ENCODE results near the gene NPTXR.

The NPTXR gene

GRCh38 chr22:38852522-38852921 lies 8.7 kb upstream of the NPTXR start:
- DNase-seq (ENCODE audit: low read depth in 3 of 3): no peak

- DNase-seq (ENCODE audit: low read depth in 3 of 3): no peak
Measured at GRCh38 chr22:38850941-38851849, 7.4 kb upstream of the NPTXR start.

GRCh38 chr22:38850399-38850798 lies 6.6 kb upstream of the NPTXR start:
- DNase-seq (ENCODE audit: low read depth in 3 of 3): no peak

- no peak for DNase-seq (ENCODE audit: low read depth in 3 of 3)
Measured at GRCh38 chr22:38849811-38850210, 6.0 kb upstream of the NPTXR start.

GRCh38 chr22:38846412-38846811 lies 2.6 kb upstream of the NPTXR start:
- no peak for DNase-seq (ENCODE audit: low read depth in 3 of 3)

- no peak for DNase-seq (ENCODE audit: low read depth in 3 of 3)
Measured at GRCh38 chr22:38845004-38845740, 1.3 kb upstream of the NPTXR start.

- no peak for DNase-seq (ENCODE audit: low read depth in 3 of 3)
Measured at GRCh38 chr22:38844315-38845003, 631 bp upstream of the NPTXR start.

- DNase-seq (ENCODE audit: low read depth in 3 of 3): peak; percentile 14 to 42 (median 27)
Measured at GRCh38 chr22:38843201-38843656, 599 bp downstream of the NPTXR start.

GRCh38 chr22:38842512-38843200 lies 1.2 kb downstream of the NPTXR start:
- DNase-seq (ENCODE audit: low read depth in 3 of 3): no peak

- no peak for DNase-seq (ENCODE audit: low read depth in 3 of 3)
Measured at GRCh38 chr22:38841635-38842034, 2.2 kb downstream of the NPTXR start.

GRCh38 chr22:38841211-38841610 lies 2.6 kb downstream of the NPTXR start:
- DNase-seq (ENCODE audit: low read depth in 3 of 3): no peak

GRCh38 chr22:38840129-38840528 lies 3.7 kb downstream of the NPTXR start:
- DNase-seq (ENCODE audit: low read depth in 3 of 3): no peak

GRCh38 chr22:38839686-38840085 lies 4.1 kb downstream of the NPTXR start:
- no peak for DNase-seq (ENCODE audit: low read depth in 3 of 3)

- DNase-seq (ENCODE audit: low read depth in 3 of 3): no peak
Measured at GRCh38 chr22:38837414-38837928, 6.4 kb downstream of the NPTXR start.

GRCh38 chr22:38835888-38836301 lies 7.9 kb downstream of the NPTXR start:
- no peak for DNase-seq (ENCODE audit: low read depth in 3 of 3)

GRCh38 chr22:38834991-38835390 lies 8.8 kb downstream of the NPTXR start:
- no peak for DNase-seq (ENCODE audit: low read depth in 3 of 3)

- no peak for DNase-seq (ENCODE audit: low read depth in 3 of 3)
Measured at GRCh38 chr22:38834215-38834953, 9.4 kb downstream of the NPTXR start.

GRCh38 chr22:38833061-38833460 lies 10.8 kb downstream of the NPTXR start:
- no peak for DNase-seq (ENCODE audit: low read depth in 3 of 3)

GRCh38 chr22:38832005-38832978 lies 11.5 kb downstream of the NPTXR start:
- no peak for DNase-seq (ENCODE audit: low read depth in 3 of 3)
